Measurements from ENCODE around the gene KCND2. TPM values are rescaled to one million over a fixed set of nuclear protein-coding genes. Genes with fewer than 3 reads are reported as not detected.

KCND2 gene
- total and polyA plus RNA-seq, 3 experiments from 2014 or later = not detected

- Histone ChIP-seq H3K4me1 (ENCODE audit: insufficient read depth, low read length) (no peaks in the 10 kb centered on the region), H3K4me3 (ENCODE audit: low read length) (no peak overlapping the region), H3K36me3 (ENCODE audit: insufficient read depth, low read length) (no peaks in the 10 kb centered on the region), H3K27me3 (ENCODE audit: insufficient read depth, low read length, poor library complexity, severe bottlenecking) (no peaks in the 10 kb centered on the region), H3K27ac (ENCODE audit: low read depth, low read length) (no peak overlapping the region), H3K9me3 (ENCODE audit: low read length) (no peaks in the 10 kb centered on the region)
- H3K27ac Mint-ChIP-seq = no peak overlapping the region
- no peaks in the 10 kb centered on the region for H3K36me3 Mint-ChIP-seq
- peaks cover 0 to 11% (median 4%) of the 10 kb centered on the region in 5 donors for H3K9me3 Mint-ChIP-seq
- no peaks in the 10 kb centered on the region for H3K27me3 Mint-ChIP-seq
- ChIA-PET POLR2A (no interaction called here), CTCF (no interaction called here)
- DNase-seq = no peak
- no peak overlapping the region for H3K4me3 Mint-ChIP-seq
- no peaks in the 10 kb centered on the region for H3K4me1 Mint-ChIP-seq
Observed at GRCh38 chr7:120639884-120640283, 366.9 kb downstream of the KCND2 start.

GRCh38 chr7:120645966-120646365 lies 373.0 kb downstream of the KCND2 start:
- CTCF ChIA-PET = no interaction called here
- Histone ChIP-seq H3K4me3 (ENCODE audit: low read length) (no peak overlapping the region), H3K27ac (ENCODE audit: low read depth, low read length) (no peak overlapping the region), H3K27me3 (ENCODE audit: insufficient read depth, low read length, poor library complexity, severe bottlenecking) (no peaks in the 10 kb centered on the region), H3K36me3 (ENCODE audit: insufficient read depth, low read length) (no peaks in the 10 kb centered on the region), H3K4me1 (ENCODE audit: insufficient read depth, low read length) (no peaks in the 10 kb centered on the region), H3K9me3 (ENCODE audit: low read length) (no peaks in the 10 kb centered on the region)
- Mint-ChIP-seq H3K9me3 (peaks cover 1 to 5% (median 3%) of the 10 kb centered on the region in 5 donors), H3K27ac (no peak overlapping the region), H3K36me3 (no peaks in the 10 kb centered on the region), H3K4me3 (no peak overlapping the region), H3K27me3 (no peaks in the 10 kb centered on the region), H3K4me1 (no peaks in the 10 kb centered on the region)
- no peak for DNase-seq
- POLR2A ChIA-PET = no interaction called here

- Mint-ChIP-seq H3K36me3 (no peaks in the 10 kb centered on the region), H3K4me1 (no peaks in the 10 kb centered on the region), H3K27ac (no peak overlapping the region), H3K27me3 (no peaks in the 10 kb centered on the region), H3K9me3 (peaks cover 0 to 5% (median 0%) of the 10 kb centered on the region in 5 donors), H3K4me3 (no peak overlapping the region)
- CTCF ChIA-PET = no interaction called here
- H3K27me3 ChIP-seq (ENCODE audit: insufficient read depth, low read length, poor library complexity, severe bottlenecking) = no peaks in the 10 kb centered on the region
- H3K9me3 ChIP-seq (ENCODE audit: low read length) = no peaks in the 10 kb centered on the region
- no peak overlapping the region for H3K27ac ChIP-seq (ENCODE audit: low read depth, low read length)
- H3K36me3 ChIP-seq (ENCODE audit: insufficient read depth, low read length) = no peaks in the 10 kb centered on the region
- POLR2A ChIA-PET = no interaction called here
- DNase-seq = no peak
- no peaks in the 10 kb centered on the region for H3K4me1 ChIP-seq (ENCODE audit: insufficient read depth, low read length)
- no peak overlapping the region for H3K4me3 ChIP-seq (ENCODE audit: low read length)
Observed at GRCh38 chr7:120654241-120654640, 381.3 kb downstream of the KCND2 start.

- no peaks in the 10 kb centered on the region for H3K36me3 ChIP-seq (ENCODE audit: insufficient read depth, low read length)
- Mint-ChIP-seq H3K9me3 (no peaks in the 10 kb centered on the region), H3K4me3 (no peak overlapping the region), H3K36me3 (no peaks in the 10 kb centered on the region), H3K4me1 (no peaks in the 10 kb centered on the region), H3K27me3 (no peaks in the 10 kb centered on the region), H3K27ac (no peak overlapping the region)
- H3K27me3 ChIP-seq (ENCODE audit: insufficient read depth, low read length, poor library complexity, severe bottlenecking) = no peaks in the 10 kb centered on the region
- H3K27ac ChIP-seq (ENCODE audit: low read depth, low read length) = no peak overlapping the region
- no peak overlapping the region for H3K4me3 ChIP-seq (ENCODE audit: low read length)
- POLR2A ChIA-PET = no interaction called here
- no peaks in the 10 kb centered on the region for H3K4me1 ChIP-seq (ENCODE audit: insufficient read depth, low read length)
- CTCF ChIA-PET = no interaction called here
- H3K9me3 ChIP-seq (ENCODE audit: low read length) = no peaks in the 10 kb centered on the region
- no peak for DNase-seq
Observed at GRCh38 chr7:120658516-120658915, 385.5 kb downstream of the KCND2 start.

GRCh38 chr7:120662291-120662690 lies 389.3 kb downstream of the KCND2 start:
- H3K4me3 ChIP-seq (ENCODE audit: low read length) = no peak overlapping the region
- Mint-ChIP-seq H3K36me3 (no peaks in the 10 kb centered on the region), H3K27me3 (no peaks in the 10 kb centered on the region), H3K4me1 (no peaks in the 10 kb centered on the region), H3K9me3 (no peaks in the 10 kb centered on the region), H3K27ac (no peak overlapping the region), H3K4me3 (no peak overlapping the region)
- H3K36me3 ChIP-seq (ENCODE audit: insufficient read depth, low read length) = no peaks in the 10 kb centered on the region
- no peaks in the 10 kb centered on the region for H3K4me1 ChIP-seq (ENCODE audit: insufficient read depth, low read length)
- no peak overlapping the region for H3K27ac ChIP-seq (ENCODE audit: low read depth, low read length)
- ChIA-PET CTCF (no interaction called here), POLR2A (no interaction called here)
- DNase-seq = no peak
- H3K27me3 ChIP-seq (ENCODE audit: insufficient read depth, low read length, poor library complexity, severe bottlenecking) = no peaks in the 10 kb centered on the region
- no peaks in the 10 kb centered on the region for H3K9me3 ChIP-seq (ENCODE audit: low read length)

GRCh38 chr7:120665068-120665467 lies 392.1 kb downstream of the KCND2 start:
- Mint-ChIP-seq H3K27ac (peak overlapping the region in 1 of 8 donors; percentile 47), H3K9me3 (peaks cover 0 to 2% (median 0%) of the 10 kb centered on the region in 5 donors), H3K4me1 (no peaks in the 10 kb centered on the region), H3K27me3 (no peaks in the 10 kb centered on the region), H3K36me3 (no peaks in the 10 kb centered on the region), H3K4me3 (no peak overlapping the region)
- POLR2A ChIA-PET = no interaction called here
- no peak for DNase-seq
- Histone ChIP-seq H3K27me3 (ENCODE audit: insufficient read depth, low read length, poor library complexity, severe bottlenecking) (no peaks in the 10 kb centered on the region), H3K36me3 (ENCODE audit: insufficient read depth, low read length) (no peaks in the 10 kb centered on the region), H3K4me1 (ENCODE audit: insufficient read depth, low read length) (no peaks in the 10 kb centered on the region), H3K4me3 (ENCODE audit: low read length) (no peak overlapping the region), H3K9me3 (ENCODE audit: low read length) (no peaks in the 10 kb centered on the region), H3K27ac (ENCODE audit: low read depth, low read length) (no peak overlapping the region)
- CTCF ChIA-PET = no interaction called here

GRCh38 chr7:120675076-120675475 lies 402.1 kb downstream of the KCND2 start:
- Mint-ChIP-seq H3K9me3 (peaks cover 0 to 2% (median 0%) of the 10 kb centered on the region in 5 donors), H3K36me3 (no peaks in the 10 kb centered on the region), H3K27me3 (no peaks in the 10 kb centered on the region), H3K4me3 (no peak overlapping the region), H3K4me1 (no peaks in the 10 kb centered on the region), H3K27ac (no peak overlapping the region)
- POLR2A ChIA-PET = no interaction called here
- H3K27me3 ChIP-seq (ENCODE audit: insufficient read depth, low read length, poor library complexity, severe bottlenecking) = no peaks in the 10 kb centered on the region
- CTCF ChIA-PET = no interaction called here
- no peaks in the 10 kb centered on the region for H3K36me3 ChIP-seq (ENCODE audit: insufficient read depth, low read length)
- no peak overlapping the region for H3K4me3 ChIP-seq (ENCODE audit: low read length)
- no peak for DNase-seq
- no peaks in the 10 kb centered on the region for H3K9me3 ChIP-seq (ENCODE audit: low read length)
- H3K4me1 ChIP-seq (ENCODE audit: insufficient read depth, low read length) = no peaks in the 10 kb centered on the region
- H3K27ac ChIP-seq (ENCODE audit: low read depth, low read length) = no peak overlapping the region

GRCh38 chr7:120677535-120677934 lies 404.6 kb downstream of the KCND2 start:
- Histone ChIP-seq H3K4me1 (ENCODE audit: insufficient read depth, low read length) (no peaks in the 10 kb centered on the region), H3K36me3 (ENCODE audit: insufficient read depth, low read length) (no peaks in the 10 kb centered on the region), H3K27me3 (ENCODE audit: insufficient read depth, low read length, poor library complexity, severe bottlenecking) (no peaks in the 10 kb centered on the region), H3K4me3 (ENCODE audit: low read length) (no peak overlapping the region), H3K27ac (ENCODE audit: low read depth, low read length) (no peak overlapping the region), H3K9me3 (ENCODE audit: low read length) (no peaks in the 10 kb centered on the region)
- no peak overlapping the region for H3K4me3 Mint-ChIP-seq
- no peaks in the 10 kb centered on the region for H3K4me1 Mint-ChIP-seq
- no peaks in the 10 kb centered on the region for H3K9me3 Mint-ChIP-seq
- H3K27ac Mint-ChIP-seq = no peak overlapping the region
- H3K27me3 Mint-ChIP-seq = no peaks in the 10 kb centered on the region
- CTCF ChIA-PET = no interaction called here
- H3K36me3 Mint-ChIP-seq = no peaks in the 10 kb centered on the region
- POLR2A ChIA-PET = no interaction called here
- DNase-seq = no peak

GRCh38 chr7:120680985-120681384 lies 408.0 kb downstream of the KCND2 start:
- H3K4me1 ChIP-seq (ENCODE audit: insufficient read depth, low read length) = no peaks in the 10 kb centered on the region
- H3K27ac ChIP-seq (ENCODE audit: low read depth, low read length) = no peak overlapping the region
- Mint-ChIP-seq H3K4me1 (no peaks in the 10 kb centered on the region), H3K9me3 (no peaks in the 10 kb centered on the region), H3K27ac (no peak overlapping the region), H3K27me3 (no peaks in the 10 kb centered on the region), H3K4me3 (no peak overlapping the region), H3K36me3 (no peaks in the 10 kb centered on the region)
- no peaks in the 10 kb centered on the region for H3K27me3 ChIP-seq (ENCODE audit: insufficient read depth, low read length, poor library complexity, severe bottlenecking)
- no peaks in the 10 kb centered on the region for H3K36me3 ChIP-seq (ENCODE audit: insufficient read depth, low read length)
- H3K4me3 ChIP-seq (ENCODE audit: low read length) = no peak overlapping the region
- DNase-seq = no peak
- ChIA-PET CTCF (no interaction called here), POLR2A (no interaction called here)
- no peaks in the 10 kb centered on the region for H3K9me3 ChIP-seq (ENCODE audit: low read length)

Data from CD8-positive, alpha-beta memory T cell (primary cell).